GM21360 (cell line): Measurements from ENCODE around the gene RHBDD2.
"Not testable (repeated sequence)": the region's sequence is repeated elsewhere in the genome, so short reads cannot be mapped to it uniquely, and the experiment has no call there.

Source experiments
- ATAC-seq: cut with Tn5 transposase; IDR thresholded peaks from one replicate; pipeline ENCODE4 v1.9.1; 2021; ENCODE audit warnings: mild to moderate bottlenecking, moderate library complexity; ENCODE audit not compliant: unreplicated experiment

The RHBDD2 gene

DNA sequence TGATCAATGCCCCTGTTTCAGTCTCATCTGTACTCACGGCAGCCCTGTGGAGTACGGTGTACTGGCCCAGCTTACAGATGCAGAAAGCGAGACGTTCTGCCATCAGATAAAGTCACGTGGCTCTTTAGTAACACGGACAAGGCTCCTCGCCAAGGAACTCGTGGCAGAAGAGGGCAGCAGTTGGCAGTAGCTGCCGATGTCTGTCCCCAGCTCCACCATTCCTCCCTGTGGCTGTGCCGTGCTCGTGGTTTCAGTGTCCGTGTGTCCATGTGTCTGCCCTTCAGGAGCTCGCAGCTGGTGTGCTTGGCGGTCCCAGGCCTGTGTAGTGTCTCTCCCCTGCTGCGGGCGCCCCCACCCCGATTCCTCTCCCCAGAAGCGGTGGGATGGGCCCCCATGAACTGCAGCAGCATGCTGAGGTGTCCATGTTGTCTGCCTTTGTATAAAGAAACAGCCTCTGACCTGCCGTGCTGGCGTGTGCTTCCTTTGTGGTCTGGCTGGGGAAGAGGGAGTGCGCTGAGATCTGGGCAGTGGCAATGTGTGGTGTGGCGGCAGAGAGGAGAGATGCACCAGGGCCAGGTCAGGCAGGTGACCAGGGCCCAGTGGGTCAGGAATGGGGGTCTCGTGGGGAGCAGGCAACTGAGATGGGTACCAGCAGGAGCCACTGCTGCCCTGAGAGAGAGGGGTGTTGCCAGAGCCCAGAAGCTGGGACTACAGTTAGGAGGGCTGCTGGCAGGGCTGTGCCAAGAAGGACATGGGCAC lies 9.8 kb downstream of the RHBDD2 start:
- no peak for ATAC-seq

DNA sequence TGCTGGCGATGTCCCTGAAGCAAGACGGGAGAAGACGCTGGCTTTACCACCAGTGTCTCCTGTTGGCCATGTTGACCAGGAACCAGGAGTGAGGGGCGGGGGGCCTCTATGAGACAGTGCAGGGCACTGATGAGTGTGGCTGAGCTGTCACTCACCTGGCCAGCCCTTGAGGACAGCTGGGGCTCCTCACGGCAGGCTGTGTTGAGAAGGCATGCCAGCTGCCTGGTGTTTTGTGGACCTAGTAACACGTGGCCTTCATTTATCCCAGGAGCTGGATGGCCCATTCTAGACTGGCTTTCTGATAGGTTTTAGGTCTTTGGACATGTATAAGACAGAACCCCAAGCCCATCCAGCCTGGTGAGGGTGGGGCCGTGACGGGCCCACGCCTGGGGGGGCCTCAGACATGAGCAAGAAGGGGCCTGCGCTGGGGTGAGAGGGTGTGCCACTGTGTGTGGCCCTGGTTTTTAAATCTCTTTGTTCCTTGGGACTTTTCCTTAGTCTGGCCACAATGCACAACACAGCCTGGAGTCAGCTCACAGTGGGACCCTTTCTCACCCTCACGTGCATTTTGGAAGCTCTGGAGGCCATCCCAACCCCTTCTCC lies 10.5 kb downstream of the RHBDD2 start:
- ATAC-seq = no peak

DNA sequence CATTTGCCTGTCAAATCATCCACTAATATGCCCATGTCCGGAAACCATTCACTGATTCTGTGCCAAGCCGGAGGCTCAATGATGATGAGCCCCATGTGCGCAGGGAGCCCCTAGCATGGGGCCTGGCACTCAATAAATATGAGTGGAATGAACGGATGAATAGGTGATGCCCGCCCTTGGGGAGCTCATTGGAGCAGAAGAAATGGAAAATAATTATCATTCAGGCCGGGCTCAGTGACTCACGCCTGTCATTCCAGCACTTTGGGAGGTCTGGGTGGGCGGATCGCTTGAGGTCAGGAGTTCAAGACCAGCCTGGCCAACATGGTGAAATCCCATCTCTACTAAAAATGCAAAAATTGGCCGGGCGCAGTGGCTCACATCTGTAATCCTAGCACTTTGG lies 11.0 kb downstream of the RHBDD2 start:
- no peak for ATAC-seq

DNA sequence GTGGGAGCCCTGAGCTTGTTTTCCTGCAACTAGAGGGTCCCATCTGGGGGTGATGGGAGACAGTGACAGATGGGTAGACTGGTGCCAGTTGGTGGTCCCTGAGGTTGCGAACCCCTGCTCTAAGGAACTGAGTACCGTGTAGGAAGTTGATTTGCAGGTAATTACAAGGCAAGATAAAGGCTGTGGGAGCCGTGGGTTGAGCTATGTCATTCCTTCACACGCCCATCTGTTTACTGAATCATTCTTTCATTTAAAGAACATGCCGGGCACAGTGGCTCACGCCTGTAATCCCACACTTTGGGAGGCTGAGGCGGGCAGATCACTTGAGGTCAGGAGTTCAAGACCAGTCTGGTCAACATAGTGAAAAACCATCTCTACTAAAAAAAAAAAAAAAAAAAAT lies 12.4 kb downstream of the RHBDD2 start:
- not testable (repeated sequence) for ATAC-seq

DNA sequence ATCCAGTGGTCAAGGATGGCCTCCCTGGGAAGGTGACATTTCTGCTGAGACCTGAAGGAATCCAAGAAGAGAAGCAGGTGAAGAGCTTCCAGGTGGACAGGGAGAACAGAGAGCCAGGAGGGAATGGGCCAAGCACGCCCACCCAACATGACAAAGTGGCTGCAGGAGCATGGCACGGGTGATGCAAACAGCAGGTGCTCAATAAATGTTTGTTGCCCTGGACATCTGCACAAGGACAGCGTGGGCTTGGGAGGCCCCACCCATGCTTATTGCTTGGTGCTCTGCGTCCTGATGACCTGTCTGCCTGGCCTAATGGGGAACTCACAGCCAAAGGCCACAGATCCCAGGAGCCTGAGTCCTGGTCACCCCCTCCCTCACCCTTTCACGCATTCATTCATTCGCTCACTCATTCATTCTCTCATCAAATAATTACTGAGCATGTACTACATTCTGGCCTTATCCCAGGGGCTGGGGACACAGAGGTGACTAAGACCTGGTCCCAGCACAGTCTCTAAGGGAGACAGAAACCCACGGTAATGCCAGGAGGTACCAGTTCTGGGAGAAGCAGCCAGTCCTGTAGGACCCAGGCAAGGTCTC lies 13.1 kb downstream of the RHBDD2 start:
- ATAC-seq = no peak

DNA sequence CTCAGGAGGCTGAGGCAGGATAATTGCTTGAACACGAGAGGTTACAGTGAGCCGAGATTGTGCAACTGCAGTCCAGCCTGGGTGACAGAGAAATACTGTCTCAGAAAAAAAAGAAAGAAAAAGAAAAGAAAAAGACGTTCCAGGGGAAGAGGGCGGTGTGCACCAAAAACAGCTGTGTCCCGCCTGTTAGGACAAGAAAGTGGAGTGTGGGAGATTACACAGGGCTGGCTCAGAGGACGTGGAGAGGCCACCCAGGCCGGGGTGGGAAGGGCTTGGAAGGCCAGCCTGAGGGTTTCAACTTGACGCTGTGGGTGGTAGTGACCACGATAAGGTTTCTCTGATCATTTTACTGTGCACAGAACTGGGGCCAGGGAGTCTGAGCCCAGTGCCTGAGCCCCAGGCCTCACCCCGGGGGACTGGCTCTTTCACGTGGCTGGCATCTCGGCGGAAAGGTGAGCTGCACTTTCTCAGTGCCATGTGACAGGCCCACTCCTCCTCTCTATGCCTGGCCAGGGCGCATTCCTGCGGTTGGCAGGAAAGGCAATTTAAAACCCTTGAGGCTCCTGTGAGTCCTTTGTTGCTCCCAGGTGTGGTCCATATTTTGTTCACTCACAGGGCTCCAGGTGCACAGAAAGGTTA lies 13.9 kb downstream of the RHBDD2 start:
- no peak for ATAC-seq

DNA sequence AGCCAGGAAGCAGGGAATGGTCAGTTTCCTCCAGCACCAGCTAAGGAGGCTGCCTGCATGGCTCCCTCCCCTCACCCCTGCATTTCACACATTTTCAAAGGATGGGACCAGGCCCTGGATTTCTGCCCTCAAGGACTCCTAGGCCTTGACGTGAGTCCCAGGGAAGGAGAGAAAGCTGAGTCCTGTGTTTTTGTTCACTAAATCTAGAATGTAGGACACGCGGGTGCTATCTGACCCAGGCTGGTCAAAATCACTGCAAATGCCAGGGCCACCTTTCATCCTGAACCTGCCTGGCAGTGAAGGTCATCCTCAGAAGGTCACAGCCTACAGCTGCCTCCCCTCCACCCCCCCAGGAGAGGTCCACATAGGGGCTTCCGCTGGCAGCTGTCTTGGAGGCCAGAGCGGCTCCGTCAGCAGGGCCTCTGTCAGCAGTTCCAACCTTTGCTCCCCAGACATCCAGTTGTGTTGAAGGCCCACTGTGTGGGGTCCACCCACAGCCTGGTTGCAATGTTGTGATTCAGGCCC lies 18.0 kb downstream of the RHBDD2 start:
- no peak for ATAC-seq

DNA sequence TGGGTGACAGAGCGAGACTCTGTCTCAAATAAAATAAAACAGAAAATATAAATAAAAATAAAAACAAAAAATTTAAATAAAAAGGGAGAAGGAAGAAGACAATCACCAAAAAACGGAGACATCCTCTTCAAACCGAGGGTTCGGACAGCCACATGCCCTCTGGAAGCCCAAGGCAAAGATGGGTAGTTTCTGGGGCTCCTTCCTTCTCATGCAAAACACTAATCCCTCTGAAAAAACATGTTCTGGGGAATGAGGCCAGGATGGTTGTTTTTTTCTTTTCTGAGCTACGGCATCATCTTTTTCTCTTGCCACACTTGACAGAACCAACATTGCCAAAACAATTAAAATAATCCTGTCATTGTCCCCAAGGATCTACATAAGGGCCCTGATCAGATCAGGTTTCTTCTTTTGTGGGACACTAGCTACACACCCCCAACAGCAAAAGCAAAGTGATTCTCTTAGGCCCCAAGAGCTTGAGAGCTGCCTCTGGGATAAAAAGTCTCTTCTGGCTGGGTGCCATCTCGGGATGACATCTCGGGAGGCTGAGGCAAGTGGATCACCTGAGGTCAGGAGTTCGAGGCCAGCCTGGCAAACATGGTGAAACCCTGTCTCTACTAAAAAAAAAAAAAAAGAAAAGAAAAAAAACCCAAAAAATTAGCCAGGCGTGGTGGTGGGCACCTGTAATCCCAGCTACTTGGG lies 21.9 kb downstream of the RHBDD2 start:
- ATAC-seq = no peak

DNA sequence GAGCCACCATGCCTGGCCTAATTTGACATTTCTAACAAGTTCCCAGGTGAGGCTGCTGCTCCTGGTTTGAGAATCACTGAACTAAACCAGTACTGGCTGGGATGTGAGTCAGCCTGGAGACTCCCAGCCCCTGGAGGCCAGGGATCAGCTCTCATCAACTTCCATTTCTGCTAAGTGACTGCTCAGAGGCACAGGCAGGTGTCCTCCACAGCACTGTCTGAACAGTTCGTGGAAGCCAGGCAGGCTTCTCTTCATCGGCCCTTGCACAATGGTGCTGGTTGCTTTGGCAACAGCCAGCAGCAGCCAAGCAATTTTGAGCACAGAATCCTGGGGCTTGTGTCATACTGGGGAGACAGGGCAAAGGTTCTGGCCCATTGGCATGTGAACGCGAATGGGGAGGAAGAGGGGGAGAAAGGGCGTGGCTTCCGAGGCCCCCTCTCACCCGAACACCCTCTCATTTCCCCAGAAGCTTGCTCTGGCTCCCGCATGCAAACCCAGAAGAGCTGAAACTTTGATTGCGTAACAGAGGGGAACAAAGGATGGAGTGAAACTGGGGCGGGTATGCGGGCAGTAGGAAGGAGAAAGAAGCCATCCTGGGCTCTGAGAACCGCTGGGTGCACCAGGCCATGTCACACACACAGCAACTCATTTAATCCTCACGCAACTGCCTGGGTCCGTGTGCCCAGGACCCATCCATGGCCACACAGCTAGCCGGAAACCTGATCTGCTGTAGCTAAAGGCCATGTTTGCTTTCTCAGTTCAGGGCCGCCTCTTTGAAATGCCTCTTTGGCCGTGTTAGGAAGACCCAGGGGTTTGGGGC lies 27.2 kb downstream of the RHBDD2 start:
- no peak for ATAC-seq

DNA sequence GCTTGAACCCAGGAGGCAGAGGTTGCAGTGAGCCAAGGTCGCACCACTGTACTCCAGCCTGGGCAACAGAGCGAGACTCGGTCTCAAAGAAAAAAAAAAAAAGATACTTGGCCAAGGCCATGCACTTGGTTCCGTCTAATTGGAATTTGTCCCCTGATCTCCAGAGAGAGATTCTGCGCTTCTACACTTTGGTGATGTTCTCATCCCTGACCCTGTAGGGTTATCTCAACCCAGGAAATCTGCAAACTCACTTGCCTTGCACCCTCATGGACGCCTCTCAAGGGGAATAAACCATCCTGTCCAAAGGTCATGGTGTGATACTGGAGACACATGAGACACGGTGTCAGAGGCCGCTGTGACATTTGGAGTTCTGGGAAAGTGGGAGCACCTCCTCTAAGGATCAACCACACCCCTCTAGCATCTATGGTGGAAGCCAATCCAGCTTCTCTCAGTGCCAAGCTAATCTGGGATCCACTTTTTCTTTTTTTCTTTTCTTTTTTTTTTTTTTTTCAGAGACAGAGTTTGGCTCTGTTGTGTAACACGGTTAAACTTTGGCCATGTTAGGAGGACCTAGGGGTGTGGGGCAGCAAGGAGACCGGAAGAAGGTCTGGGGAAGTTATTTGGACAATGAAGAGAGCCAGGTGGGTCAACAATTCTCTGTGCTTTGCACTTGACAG lies 28.3 kb downstream of the RHBDD2 start:
- ATAC-seq = no peak

DNA sequence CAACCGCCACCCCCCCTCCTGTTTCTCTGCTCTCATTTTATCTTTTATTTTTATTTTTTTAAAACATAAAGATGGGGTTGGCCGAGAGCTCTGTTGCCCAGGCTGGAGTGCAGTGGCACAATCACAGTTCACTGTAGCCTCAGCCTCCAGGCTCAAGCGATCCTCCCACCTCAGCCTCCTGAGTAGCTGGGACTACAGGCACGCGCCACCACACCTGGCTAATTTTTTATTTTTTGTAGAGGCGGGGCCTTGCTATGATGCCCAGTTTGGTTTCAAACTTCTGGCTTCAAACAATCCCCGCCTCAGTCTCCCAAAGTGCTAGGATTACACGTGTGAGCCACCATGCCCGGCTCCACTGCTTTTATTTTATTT lies 28.8 kb downstream of the RHBDD2 start:
- ATAC-seq = not testable (repeated sequence)

DNA sequence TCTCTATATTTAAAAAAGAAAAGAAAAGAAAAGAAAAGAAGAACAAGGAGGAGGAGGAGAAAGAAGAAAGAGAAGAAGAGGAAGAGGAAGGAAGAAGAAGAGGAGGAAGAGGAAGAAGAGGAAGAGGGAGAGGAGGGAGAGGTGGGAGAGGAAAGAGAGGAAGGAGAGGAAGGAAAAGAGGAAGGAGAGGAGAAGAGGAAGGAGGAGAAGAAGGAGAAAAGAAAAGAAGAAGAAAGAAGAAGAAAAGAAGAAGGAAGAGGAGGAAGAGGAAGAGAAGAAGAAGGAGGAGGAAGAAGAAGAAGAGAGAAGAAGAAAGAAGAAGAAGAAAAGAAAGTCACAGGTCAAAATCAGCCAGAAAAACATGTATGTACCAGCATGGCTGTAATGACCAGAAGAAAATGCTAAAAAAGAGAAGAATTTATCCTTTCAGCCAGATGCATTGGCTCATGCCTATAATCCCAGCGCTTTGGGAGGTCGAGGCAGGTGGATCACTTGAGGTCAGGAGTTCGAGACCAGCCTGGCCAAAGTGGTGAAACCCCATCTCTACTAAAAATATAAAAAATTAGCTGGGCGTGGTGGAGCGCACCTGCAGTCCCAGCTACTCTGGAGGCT lies 30.8 kb downstream of the RHBDD2 start:
- no peak for ATAC-seq

DNA sequence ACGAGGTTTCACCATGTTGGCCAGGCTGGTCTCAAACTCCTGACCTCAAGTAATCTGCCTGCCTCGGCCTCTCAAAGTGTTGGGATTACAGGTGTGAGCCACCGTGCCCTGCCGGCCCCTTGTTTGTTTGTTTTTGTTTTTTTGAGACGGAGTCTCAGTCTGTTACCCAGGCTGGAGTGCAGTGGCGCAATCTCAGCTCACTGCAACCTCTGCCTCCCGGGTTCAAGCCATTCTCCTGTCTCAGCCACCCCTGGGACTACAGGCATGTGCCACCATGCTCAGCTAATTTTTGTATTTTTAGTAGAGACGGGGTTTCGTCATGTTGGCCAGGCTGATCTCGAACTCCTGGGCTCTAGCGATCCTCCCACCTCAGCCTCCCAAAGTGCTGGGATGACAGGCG lies 32.4 kb downstream of the RHBDD2 start:
- ATAC-seq = not testable (repeated sequence)

DNA sequence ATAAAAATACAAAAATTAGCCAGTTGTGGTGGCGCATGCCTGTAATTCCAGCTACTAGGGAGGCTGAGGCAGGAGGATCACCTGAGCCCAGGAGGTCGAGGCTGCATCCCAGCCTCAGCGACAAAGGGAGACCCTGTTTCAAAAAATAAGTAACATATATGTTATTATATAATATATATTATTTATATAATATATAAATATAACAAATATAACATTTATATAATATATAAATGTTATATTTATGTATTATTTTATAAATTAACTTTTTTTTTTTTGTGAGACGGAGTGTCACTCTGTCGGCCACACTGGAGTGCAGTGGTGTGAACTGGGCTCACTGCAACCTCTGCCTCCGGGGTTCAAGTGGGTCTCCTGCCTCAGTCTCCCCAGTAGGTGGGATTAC lies 34.6 kb downstream of the RHBDD2 start:
- ATAC-seq = no peak

DNA sequence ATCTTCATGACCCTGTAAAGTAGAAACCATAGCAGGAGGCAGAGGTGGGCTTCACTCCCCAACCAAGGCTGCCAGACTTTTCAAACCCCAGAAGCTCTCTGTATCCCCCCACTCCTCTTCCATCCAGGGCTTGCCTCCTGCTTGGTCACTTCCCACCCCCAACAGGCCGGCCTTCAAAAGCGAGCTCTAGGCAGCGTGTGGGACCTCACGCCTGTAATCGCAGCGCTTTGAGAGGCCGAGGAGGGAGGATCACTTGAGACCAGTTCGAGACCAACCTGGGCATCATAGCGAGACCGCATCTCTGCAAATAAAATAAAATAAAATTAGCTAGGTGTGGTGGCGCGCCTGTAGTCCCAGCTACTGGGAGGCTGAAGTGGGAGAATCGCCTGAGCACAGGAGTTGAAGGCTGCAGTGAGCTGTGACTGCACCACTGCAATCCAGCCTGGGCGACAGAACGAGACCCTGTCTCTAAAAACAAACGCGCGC lies 35.4 kb downstream of the RHBDD2 start:
- ATAC-seq = no peak

DNA sequence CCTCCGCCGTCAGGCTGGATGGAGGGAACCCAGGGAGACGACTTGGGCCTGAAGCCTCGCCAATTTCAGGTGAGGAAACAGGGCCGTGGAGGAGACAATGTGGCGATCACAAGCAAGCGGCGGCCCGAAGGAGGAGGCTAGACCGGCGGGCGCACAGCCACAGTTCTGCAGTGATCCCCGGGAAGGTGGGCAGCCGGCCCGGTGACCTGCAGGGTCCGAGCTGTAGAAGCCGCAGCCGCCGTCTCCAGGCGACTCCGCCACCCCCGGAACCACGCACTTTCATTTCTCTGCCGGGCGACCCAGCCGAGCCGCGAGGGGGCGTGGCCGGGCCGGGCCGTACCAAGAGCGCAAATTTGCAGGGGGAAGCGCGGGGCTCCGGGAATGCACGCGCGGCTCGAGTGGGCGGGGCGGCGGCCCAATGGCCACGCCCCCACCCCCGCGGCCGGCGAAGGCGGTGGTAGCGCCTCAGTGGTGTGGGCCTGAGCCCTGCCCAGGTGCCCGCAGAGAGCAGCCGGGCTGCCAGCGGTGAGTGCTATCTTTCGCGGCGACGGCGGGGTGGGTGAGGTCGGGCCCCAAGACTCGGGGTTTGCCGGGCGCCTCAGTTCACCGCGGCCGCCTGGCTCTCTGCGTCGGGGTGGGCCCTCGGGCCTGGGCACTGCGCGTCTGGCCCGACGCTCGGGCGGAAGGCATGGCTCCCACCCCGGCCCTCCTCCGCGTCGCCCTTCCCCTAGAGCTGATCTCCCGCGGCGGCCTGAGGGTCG lies 36.0 kb downstream of the RHBDD2 start, which contains the start of gene POR:
TSS of gene POR (plus strand) at position 501 of the 761 bp plus-strand sequence. CDS start 38,847 bp downstream, outside the sequence.
- ATAC-seq = peak; percentile 91

DNA sequence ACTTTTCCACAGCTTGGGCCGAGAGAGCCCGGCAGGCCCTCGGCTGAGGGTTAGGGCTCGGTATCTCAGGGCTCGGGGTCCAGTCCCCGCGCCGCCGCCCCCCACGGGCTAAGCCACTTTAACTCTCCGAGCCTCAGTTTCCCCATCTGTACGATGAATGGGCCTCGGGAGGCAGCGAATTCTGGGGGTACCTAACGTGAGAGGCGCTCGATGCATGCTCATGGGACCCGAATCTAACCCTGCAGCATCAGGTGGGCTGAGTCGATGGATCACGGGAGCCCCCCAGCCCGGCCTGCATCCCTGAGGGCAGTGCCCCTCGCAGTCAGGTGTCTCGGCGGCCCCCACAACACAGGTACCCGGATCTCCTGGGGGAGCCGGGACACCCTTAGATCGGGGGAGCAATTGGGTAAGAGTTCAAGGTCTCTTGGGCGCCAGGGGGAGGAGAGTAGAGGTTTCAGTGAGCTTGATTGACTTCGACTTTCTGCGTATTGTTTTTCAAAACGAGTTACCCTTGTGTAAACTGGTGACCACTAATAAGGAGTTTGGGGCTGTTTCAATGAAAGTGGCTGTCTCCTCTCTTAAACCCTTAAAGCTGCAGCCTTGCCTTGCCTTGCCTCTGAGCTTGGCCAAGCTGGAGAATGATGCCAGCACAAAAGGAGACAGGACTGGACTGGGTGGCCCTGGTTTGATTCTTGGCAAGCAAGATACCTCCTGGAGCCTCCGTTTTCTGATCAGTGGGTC lies 36.8 kb downstream of the RHBDD2 start:
- no peak for ATAC-seq
